PFSK-1 (cell line): ENCODE data around the gene LDB3.

Experiments used
- FOXP2 ChIP-seq: optimal IDR thresholded peaks from 2 replicates; pipeline ENCODE3; 2011; ENCODE audit warnings: borderline replicate concordance, control low read depth, inconsistent platforms; ENCODE audit not compliant: insufficient read depth; ENCODE audit errors: extremely low read length, extremely low read depth
- POLR2AphosphoS5 ChIP-seq: IDR thresholded peaks from 2 replicates; pipeline ENCODE4 v1.6.1; 2012; ENCODE audit warnings: low read depth, mild to moderate bottlenecking, control low read depth, low read length, moderate library complexity
- REST ChIP-seq, 2 experiments: IDR thresholded peaks; 2 replicates each; pipeline versions ENCODE4 v1.6.1 to v1.8.0; 2011 to 2012; ENCODE audit warnings: low read depth in 2 of 2, low read length in 2 of 2, control low read depth in 1 of 2, inconsistent platforms in 1 of 2, mild to moderate bottlenecking in 1 of 2, moderate library complexity in 1 of 2; ENCODE audit not compliant: insufficient read depth in 1 of 2
- SIN3A ChIP-seq: IDR thresholded peaks from 2 replicates; pipeline ENCODE4 v1.6.1; 2012; ENCODE audit warnings: mild to moderate bottlenecking, low read length, moderate library complexity, borderline replicate concordance; ENCODE audit not compliant: insufficient read depth
- TAF1 ChIP-seq: IDR thresholded peaks from 2 replicates; pipeline ENCODE4 v1.6.1; 2012; ENCODE audit warnings: low read length, control low read depth, borderline replicate concordance; ENCODE audit not compliant: insufficient read depth

GRCh38 chr10:86708068-86708782, 39.9 kb downstream of the LDB3 start:
- TF ChIP-seq POLR2AphosphoS5 (no peak), REST (IDR thresholded peaks at IDR 0.05; ENCODE audit: insufficient read depth in 1 of 2, low read depth in 2 of 2, low read length in 2 of 2) (no peak), TAF1 (no peak), SIN3A (no peak), FOXP2 (no peak)
